NCI-H226 (cell line): Measurements from ENCODE around the gene PANX2.

Source experiments
- DNase-seq: peaks from one replicate; pipeline ENCODE4 v3.0.0-alpha.2; 2015

Gene PANX2

DNA sequence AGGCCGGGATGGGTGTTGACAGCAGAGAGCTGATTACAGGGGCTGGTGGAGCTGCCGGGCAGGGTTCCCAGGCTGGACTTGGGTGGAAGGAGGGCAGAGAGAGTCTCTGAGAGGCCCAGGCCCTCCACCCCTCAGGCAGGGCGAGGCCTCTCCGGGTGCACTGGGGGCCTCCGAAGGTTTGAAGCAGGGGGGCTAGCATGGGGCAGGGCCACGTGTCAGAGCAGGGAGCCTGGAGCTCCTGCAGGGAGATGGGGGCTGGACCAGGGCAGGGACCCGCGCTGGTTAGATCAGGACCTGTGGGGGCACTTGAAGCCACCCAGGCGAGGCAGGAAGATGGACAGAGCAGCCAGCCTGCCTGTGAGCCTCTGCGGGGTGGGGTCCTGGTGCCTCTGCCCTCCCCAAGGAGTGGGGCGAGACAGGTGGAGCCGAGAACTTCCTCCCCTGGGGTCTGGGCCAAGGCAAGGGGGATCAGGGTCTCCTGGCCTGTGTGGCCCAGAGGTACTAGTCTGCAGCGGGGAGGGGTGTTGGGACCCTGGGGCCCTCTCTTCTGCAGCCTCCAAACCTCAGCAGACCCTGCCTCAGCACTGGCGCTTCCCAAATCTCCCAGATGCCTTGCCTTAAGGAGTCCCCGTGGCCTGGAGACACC lies 911 bp downstream of the PANX2 start:
- no peak for DNase-seq

GRCh38 chr22:50171965-50172421 lies 1.5 kb downstream of the PANX2 start:
- DNase-seq: no peak

DNA sequence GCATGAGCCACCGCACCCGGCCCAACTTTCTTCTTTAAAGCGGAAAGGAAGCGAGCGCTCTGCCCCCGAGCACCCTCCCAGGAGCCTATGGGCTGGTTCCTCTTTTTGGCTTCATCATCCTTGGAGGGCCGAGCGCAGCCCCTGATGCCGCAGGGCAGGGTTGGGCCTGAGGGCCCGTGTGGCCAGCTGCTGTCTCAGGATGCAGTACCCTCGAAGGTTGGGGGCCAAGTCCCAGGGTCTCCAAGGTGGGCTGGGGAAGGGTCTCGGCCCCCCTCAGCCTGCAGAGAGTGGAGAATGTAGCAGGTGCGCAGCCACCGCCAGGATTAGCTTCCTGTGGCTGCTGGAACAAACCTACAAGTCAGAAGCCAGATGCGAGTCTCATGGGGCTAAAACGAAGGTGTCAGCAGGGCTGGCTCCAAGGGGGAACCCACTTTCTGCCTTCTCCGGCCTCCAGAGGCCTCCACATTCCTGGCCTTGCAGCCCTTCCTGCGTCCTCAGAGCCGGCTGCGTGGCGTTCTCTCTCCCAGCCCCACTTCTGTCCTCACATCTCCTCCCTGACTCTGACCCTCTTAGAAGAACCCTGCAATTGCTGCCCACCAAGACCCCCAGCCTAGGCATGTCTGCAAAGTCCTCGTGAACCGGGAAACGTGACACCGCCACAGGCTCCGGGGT lies 2.9 kb downstream of the PANX2 start:
- no peak for DNase-seq

GRCh38 chr22:50173983-50174355 lies 3.4 kb downstream of the PANX2 start:
- no peak for DNase-seq

DNA sequence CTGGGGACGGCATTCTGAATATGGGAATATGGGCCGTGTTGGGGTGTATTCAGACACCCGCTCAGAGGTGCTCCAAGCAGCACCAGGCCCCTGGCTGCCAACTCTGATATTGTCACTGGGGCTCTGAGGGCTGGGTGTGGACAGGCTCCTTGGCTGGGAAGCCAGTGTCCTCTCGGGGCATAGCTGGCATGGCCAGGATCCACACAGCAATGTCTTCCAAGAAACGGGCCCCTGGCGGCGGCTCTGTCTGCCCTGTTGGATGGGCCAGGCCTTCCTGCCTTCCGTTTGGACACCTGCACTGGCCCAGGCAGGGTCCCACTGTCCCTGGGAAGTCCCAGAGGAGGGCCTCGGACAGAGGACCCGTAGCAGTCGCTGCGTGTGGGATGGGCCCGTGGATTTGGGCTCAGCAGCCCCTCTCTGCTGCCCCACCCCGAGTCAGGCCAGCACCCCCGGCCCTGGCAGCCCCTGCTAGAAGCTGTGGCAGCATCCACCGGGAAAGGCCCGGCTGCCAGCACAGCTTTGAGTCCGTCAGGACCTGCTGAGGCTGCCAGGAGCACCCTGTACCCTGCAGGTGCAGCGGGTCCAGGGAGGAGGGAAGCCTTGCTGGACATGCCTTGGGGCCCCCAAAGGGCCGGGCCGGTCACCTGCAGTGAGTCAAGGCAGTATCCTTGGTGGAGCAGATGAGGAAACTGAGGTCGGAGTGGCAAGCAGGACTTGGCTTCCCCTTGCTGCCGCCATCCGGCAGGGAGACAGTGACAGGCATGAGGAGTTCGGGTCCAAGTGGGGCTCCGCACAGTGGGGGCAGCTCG lies 4.1 kb downstream of the PANX2 start:
- DNase-seq: no peak

GRCh38 chr22:50175191-50175461 lies 4.6 kb downstream of the PANX2 start:
- no peak for DNase-seq

- DNase-seq: no peak
These were observed 5.7 kb downstream of the PANX2 start for GRCh38 chr22:50175921-50176849.

DNA sequence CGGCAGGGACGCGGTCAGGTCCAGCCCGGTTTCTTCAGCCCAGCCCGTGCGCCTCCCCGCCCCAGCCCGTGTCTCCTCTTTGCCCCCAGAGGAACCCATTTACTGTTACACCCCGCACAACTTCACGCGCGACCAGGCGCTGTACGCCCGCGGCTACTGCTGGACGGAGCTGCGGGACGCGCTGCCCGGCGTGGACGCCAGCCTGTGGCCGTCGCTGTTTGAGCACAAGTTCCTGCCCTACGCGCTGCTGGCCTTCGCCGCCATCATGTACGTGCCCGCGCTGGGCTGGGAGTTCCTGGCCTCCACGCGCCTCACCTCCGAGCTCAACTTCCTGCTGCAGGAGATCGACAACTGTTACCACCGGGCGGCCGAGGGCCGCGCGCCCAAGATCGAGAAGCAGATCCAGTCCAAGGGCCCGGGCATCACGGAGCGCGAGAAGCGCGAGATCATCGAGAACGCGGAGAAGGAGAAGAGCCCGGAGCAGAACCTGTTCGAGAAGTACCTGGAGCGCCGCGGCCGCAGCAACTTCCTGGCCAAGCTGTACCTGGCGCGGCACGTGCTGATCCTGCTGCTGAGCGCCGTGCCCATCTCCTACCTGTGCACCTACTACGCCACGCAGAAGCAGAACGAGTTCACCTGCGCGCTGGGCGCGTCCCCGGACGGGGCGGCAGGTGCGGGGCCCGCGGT lies 6.5 kb downstream of the PANX2 start:
- DNase-seq: no peak

GRCh38 chr22:50177537-50178470 lies 7.3 kb downstream of the PANX2 start:
- DNase-seq: no peak

DNA sequence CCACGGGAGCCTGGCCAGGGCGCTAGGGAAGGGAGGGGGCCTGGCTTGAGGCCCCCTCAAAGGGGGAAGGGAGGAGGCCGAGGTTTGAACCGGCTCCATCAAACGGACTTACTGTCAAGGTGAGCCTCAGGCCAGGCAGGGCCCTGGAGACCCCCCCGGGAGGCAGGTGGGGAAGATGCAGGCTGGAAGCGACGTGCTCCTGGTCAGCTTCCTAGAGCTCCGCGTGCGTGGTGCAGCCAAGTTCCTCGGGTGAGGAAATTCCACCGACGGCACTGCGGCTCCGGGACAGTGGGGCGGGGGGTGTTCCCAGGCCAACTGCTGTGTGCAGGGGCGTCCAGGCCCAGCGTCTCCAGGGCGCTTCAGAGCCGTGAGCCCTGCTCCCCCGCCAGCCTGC lies 7.9 kb downstream of the PANX2 start:
- DNase-seq: no peak

DNA sequence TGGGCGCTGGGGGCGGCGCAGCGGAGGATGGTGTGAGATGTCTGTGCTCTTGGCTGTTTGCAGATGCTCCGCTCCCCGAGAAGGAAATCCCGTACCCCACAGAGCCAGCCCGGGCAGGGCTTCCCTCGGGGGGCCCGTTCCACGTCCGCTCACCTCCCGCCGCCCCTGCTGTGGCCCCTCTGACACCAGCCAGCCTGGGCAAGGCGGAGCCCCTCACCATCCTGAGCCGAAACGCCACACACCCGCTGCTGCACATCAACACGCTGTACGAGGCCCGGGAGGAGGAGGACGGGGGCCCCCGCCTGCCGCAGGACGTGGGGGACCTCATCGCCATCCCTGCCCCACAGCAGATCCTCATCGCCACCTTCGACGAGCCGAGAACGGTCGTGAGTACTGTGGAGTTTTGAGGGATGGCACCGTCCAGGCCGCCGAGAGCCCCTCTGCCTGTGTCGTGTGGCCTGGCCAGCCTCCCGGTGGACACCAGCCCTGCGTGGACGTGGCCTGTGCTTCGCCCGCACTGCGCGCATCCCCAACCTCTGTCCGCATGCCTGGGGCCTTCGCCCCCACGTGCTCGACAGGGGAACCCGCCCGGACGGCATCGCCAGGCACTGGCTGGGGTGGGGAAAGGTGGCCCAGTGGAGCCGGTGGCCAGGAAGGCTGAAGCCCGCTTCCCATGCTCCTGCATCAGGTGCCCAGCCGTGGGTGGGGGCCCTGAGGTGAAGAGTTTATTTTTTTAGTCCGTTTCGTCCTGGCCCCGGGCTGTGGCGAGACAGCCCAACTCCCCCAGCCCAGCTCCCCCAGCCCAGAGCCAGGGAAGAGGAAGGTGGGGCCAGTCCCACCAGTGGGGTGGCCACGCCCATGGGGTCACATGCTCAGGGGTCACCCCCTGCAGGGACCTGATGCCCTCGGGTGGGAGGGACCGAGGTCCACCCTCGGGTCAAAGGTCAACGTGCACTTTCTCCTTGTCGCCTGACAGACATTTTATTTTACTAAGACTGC lies 8.6 kb downstream of the PANX2 start:
- DNase-seq: no peak

DNA sequence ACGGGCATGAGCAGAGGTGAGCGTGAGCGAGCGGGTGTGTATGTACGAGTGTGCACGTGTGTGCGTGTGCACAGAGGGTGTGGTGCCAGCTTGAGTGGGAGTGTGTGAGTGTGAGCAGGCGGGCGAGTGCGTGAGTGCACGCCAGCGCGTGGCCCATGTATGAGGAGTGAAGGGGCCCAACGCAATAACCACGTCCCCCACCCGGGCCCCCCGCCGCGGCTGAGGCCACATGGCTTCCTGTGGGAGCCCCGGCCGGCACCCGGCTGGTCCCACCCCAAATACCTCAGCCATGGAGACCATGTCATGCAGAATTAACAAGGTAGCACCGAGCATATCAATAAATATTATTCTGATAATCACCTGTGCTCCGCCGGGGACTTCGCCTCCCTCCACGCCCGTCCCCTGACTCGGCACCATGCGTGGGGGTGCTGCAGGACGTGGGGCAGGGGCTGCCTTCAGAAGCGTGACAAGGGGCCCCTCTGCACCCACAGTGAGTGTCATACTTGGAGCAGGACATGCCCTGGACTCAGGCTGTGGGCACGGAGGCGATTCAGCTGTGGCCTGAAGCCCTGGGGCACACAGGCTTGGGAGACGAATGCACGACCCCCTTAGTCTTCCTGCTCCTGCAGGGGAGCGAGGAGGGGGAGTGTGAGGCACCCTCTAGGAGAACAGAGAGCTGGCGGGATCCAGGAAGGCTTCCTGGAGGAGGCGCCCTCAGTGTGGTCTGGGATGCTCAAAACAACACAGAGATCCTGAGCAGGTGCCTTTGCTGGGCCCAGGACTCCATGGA lies 9.6 kb downstream of the PANX2 start:
- DNase-seq: no peak

DNA sequence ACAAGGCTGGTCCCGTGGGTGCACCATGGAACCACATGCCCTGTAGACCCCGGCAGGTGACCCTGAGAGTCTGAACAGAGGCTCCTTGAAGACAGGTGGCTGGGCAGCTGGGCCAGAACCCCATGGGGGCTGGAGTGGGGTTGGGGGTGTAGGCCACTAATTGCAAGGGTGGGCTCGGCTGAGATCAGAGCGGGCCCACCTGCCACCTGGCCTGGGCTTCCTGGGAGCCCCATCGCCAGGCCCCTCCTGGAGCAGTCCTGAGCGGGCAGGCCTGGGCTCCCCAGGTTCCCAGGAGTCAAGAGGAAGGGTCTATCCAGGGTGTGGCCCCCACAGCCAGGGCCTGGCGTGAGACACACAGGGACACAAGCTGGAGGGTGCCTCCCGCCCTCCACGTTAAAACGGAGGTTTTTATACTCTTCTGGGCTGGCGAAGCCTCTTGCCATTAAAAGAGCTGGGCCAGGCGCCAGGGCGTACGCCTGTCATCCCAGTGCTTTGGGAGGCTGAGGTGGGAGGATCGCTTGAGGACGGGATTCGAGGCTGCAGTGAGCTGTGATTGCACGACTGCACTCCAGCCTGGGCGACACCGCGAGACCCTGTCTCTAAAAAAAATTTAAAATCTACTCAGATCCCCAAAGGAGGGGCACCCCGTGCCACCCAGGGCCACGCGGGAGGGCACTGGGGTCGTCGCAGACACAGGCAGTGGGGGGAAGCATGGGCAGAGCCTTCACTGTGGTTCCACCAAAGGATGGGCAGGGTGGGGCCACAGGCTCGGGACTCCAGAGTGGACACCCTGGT lies 10.4 kb downstream of the PANX2 start:
- DNase-seq: no peak

- DNase-seq: no peak
These were observed 11.9 kb downstream of the PANX2 start for GRCh38 chr22:50182176-50183081.

DNA sequence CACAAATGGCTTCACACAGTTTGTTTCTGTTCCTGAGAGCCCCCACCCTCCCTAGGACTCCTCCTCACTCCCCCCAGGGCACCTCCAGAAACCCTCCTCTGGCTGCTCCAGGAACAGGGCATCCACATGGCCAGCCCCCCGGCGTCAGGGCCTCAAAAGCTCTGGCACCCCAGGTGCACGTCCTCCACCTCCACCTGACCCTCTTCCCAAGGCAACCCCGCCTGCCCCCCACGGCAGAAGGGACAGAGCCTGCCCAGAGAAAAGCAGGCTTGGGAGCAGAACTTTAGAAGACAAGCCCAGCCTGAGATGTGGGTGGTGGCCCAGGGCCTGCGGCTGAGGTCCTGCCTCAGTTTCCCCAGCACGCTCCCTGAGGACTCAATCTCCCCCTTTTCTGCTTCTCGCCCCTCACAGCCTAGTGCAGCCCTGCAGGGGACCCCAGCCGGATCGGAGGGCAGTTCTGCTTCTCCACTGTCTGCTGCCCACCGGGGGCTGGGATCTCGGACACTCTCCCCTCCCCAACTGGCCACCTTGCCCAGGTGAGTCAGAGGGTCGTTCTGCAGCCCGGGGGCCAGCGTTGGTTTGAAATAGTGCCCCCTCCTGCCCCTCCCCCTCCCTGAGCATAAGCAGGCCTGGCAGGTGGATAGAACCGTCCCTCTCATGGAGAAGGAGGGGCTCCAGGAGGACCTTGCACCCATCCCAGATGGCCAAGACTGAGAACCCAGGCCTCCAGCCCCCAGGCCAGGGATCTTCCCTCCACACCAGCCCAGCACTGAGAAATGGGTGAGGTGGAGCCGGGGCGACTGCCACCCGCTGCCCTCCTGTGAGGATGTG lies 12.8 kb downstream of the PANX2 start:
- no peak for DNase-seq
